Trophoblast cell (in vitro differentiated cells and primary cell): Measurements from ENCODE around the gene EIF3B.

Experiments used
- DNase-seq, 2 donors: peaks; one replicate each; pipeline ENCODE4 v3.0.0-alpha.2; 2016
- H2AFZ ChIP-seq: 2 replicates; pipeline ENCODE4 v1.6.1; 2013; ENCODE audit warnings: low read length, moderate library complexity, mild to moderate bottlenecking; ENCODE audit not compliant: insufficient read depth, poor library complexity
- H2AK5ac ChIP-seq: 2 replicates; pipeline ENCODE4 v1.6.1; 2013; ENCODE audit warnings: mild to moderate bottlenecking, low read length
- H2BK120ac ChIP-seq: 2 replicates; pipeline ENCODE4 v1.6.1; 2013; ENCODE audit warnings: low read length, mild to moderate bottlenecking, moderate library complexity; ENCODE audit not compliant: insufficient read depth, poor library complexity
- H2BK12ac ChIP-seq: 2 replicates; pipeline ENCODE4 v1.6.1; 2013; ENCODE audit warnings: mild to moderate bottlenecking, low read length, moderate library complexity
- H2BK5ac ChIP-seq: 2 replicates; pipeline ENCODE4 v1.6.1; 2013; ENCODE audit warnings: low read length, low read depth, moderate library complexity, mild to moderate bottlenecking; ENCODE audit not compliant: poor library complexity
- H3K14ac ChIP-seq: 2 replicates; pipeline ENCODE4 v1.6.1; 2013; ENCODE audit warnings: mild to moderate bottlenecking, low read length
- H3K18ac ChIP-seq: 2 replicates; pipeline ENCODE4 v1.6.1; 2013; ENCODE audit warnings: mild to moderate bottlenecking, low read length
- H3K23ac ChIP-seq: 2 replicates; pipeline ENCODE4 v1.6.1; 2013; ENCODE audit warnings: low read length
- H3K27ac ChIP-seq: 2 replicates; pipeline ENCODE4 v1.5.1; 2013; ENCODE audit warnings: low read depth, mild to moderate bottlenecking, inconsistent platforms, low read length, moderate library complexity
- H3K27me3 ChIP-seq: 2 replicates; pipeline ENCODE4 v1.6.1; 2013; ENCODE audit warnings: inconsistent platforms, mild to moderate bottlenecking, low read length, moderate library complexity; ENCODE audit not compliant: insufficient read depth
- H3K36me3 ChIP-seq, 2 experiments: 1 replicate in 1 of 2; 2 replicates in 1 of 2; pipeline ENCODE4 v1.6.1; 2013; ENCODE audit warnings: low read length in 2 of 2, mild to moderate bottlenecking in 2 of 2, moderate library complexity in 1 of 2; ENCODE audit not compliant: insufficient read depth in 2 of 2, control insufficient read depth in 1 of 2
- H3K4ac ChIP-seq: 2 replicates; pipeline ENCODE4 v1.6.1; 2013; ENCODE audit warnings: low read depth, mild to moderate bottlenecking, low read length, moderate library complexity
- H3K4me1 ChIP-seq, 2 experiments: 1 replicate in 1 of 2; 2 replicates in 1 of 2; pipeline ENCODE4 v1.6.1; 2013; ENCODE audit warnings: low read length in 2 of 2, mild to moderate bottlenecking in 2 of 2, moderate library complexity in 1 of 2; ENCODE audit not compliant: insufficient read depth in 2 of 2, control insufficient read depth in 1 of 2
- H3K4me2 ChIP-seq: 2 replicates; pipeline ENCODE4 v1.6.1; 2013; ENCODE audit warnings: inconsistent platforms, mild to moderate bottlenecking, low read length, moderate library complexity
- H3K4me3 ChIP-seq: 2 replicates; pipeline ENCODE4 v1.5.1; 2013; ENCODE audit warnings: mild to moderate bottlenecking, low read depth, low read length, inconsistent platforms
- H3K79me1 ChIP-seq: one replicate; pipeline ENCODE4 v1.6.1; 2013; ENCODE audit warnings: low read length
- H3K79me2 ChIP-seq: 2 replicates; pipeline ENCODE4 v1.6.1; 2013; ENCODE audit warnings: low read length, mild to moderate bottlenecking; ENCODE audit not compliant: control insufficient read depth, insufficient read depth, poor library complexity
- H3K9ac ChIP-seq: 2 replicates; pipeline ENCODE4 v1.6.1; 2013; ENCODE audit warnings: mild to moderate bottlenecking, low read length
- H3K9me3 ChIP-seq: 2 replicates; pipeline ENCODE4 v1.6.1; 2013; ENCODE audit warnings: low read depth, mild to moderate bottlenecking, control low read depth, inconsistent platforms, low read length; ENCODE audit not compliant: insufficient read depth
- H4K12ac ChIP-seq: 2 replicates; pipeline ENCODE4 v1.6.1; 2013; ENCODE audit warnings: low read depth, mild to moderate bottlenecking, low read length, moderate library complexity
- H4K8ac ChIP-seq: 2 replicates; pipeline ENCODE4 v1.6.1; 2013; ENCODE audit warnings: low read depth, mild to moderate bottlenecking, low read length, moderate library complexity
- H4K91ac ChIP-seq: one replicate; pipeline ENCODE4 v1.6.1; 2013; ENCODE audit warnings: low read depth, mild to moderate bottlenecking, low read length, moderate library complexity
- WGBS: extraction: QIAGEN DNeasy Blood & Tissue Kit; methylation state at CpG from one replicate; pipeline ENCODE4 v1.1.7; 2013; ENCODE audit warnings: missing lambda C conversion rate; ENCODE audit not compliant: insufficient read length, insufficient coverage; ENCODE audit errors: extremely low coverage; 5-methylcytosine and 5-hydroxymethylcytosine counted together

EIF3B gene

GRCh38 chr7:2350055-2350454 is 4.6 kb upstream of the EIF3B start:
- no peak overlapping the region for H3K4me3 ChIP-seq
- H3K4me1 ChIP-seq = peaks cover 3% of the 10 kb centered on the region in 2 experiments
- H2AK5ac ChIP-seq = no peak overlapping the region
- H3K79me2 ChIP-seq = peaks cover 9% of the 10 kb centered on the region
- peak overlapping the region; percentile 66 for H2BK12ac ChIP-seq
- peaks cover 0 to 3% of the 10 kb centered on the region in 2 experiments for H3K36me3 ChIP-seq
- no peak overlapping the region for H3K4me2 ChIP-seq
- no peak overlapping the region for H3K23ac ChIP-seq
- H3K9ac ChIP-seq = no peak overlapping the region
- H3K27me3 ChIP-seq = no peaks in the 10 kb centered on the region
- no peak for DNase-seq
- no peak overlapping the region for H4K91ac ChIP-seq
- no peak overlapping the region for H2BK120ac ChIP-seq
- H3K79me1 ChIP-seq = peaks cover 12% of the 10 kb centered on the region
- no CpG with 5 or more reads among the region's 9 CpGs for WGBS
- H2AFZ ChIP-seq = no peak overlapping the region
- H3K27ac ChIP-seq = no peak overlapping the region
- H3K18ac ChIP-seq = no peak overlapping the region
- no peak overlapping the region for H4K8ac ChIP-seq
- no peak overlapping the region for H3K4ac ChIP-seq
- no peaks in the 10 kb centered on the region for H3K9me3 ChIP-seq
- H3K14ac ChIP-seq = no peak overlapping the region
- no peak overlapping the region for H2BK5ac ChIP-seq
- no peak overlapping the region for H4K12ac ChIP-seq

GRCh38 chr7:2350861-2351260 is 3.8 kb upstream of the EIF3B start:
- Histone ChIP-seq H3K23ac (no peak overlapping the region), H2BK12ac (no peak overlapping the region), H4K8ac (no peak overlapping the region), H3K4me2 (no peak overlapping the region), H3K4me1 (peaks cover 4 to 6% of the 10 kb centered on the region in 2 experiments), H3K79me2 (peaks cover 16% of the 10 kb centered on the region), H3K14ac (no peak overlapping the region), H4K12ac (no peak overlapping the region), H3K18ac (no peak overlapping the region), H3K27ac (no peak overlapping the region), H4K91ac (no peak overlapping the region), H3K9me3 (no peaks in the 10 kb centered on the region), H2BK5ac (no peak overlapping the region), H2AK5ac (no peak overlapping the region), H3K4me3 (no peak overlapping the region), H3K9ac (no peak overlapping the region), H2BK120ac (no peak overlapping the region), H3K79me1 (peaks cover 16% of the 10 kb centered on the region), H3K36me3 (peaks cover 0 to 3% of the 10 kb centered on the region in 2 experiments), H2AFZ (no peak overlapping the region), H3K4ac (no peak overlapping the region), H3K27me3 (no peaks in the 10 kb centered on the region)
- no peak for DNase-seq
- no CpG with 5 or more reads among the region's 12 CpGs for WGBS

- no CpG with 5 or more reads among the region's 22 CpGs for WGBS
- H3K36me3 ChIP-seq = peaks cover 6 to 7% of the 10 kb centered on the region in 2 experiments
- no peak overlapping the region for H3K23ac ChIP-seq
- peaks cover 16% of the 10 kb centered on the region for H3K79me1 ChIP-seq
- peaks cover 4 to 6% of the 10 kb centered on the region in 2 experiments for H3K4me1 ChIP-seq
- peak overlapping the region; percentile 53 for H3K4ac ChIP-seq
- peak overlapping the region; percentile 79 for H4K8ac ChIP-seq
- H4K91ac ChIP-seq = peak overlapping the region; percentile 99
- peak overlapping the region; percentile 96 for H2AFZ ChIP-seq
- H3K4me3 ChIP-seq = peak overlapping the region; percentile 95
- H3K79me2 ChIP-seq = peaks cover 27% of the 10 kb centered on the region
- peak overlapping the region; percentile 59 for H3K9ac ChIP-seq
- DNase-seq = no peak
- H3K18ac ChIP-seq = no peak overlapping the region
- H2BK5ac ChIP-seq = peak overlapping the region; percentile 100
- no peak overlapping the region for H3K27ac ChIP-seq
- H3K4me2 ChIP-seq = peak overlapping the region; percentile 83
- no peak overlapping the region for H3K14ac ChIP-seq
- no peak overlapping the region for H2BK12ac ChIP-seq
- peak overlapping the region; percentile 55 for H4K12ac ChIP-seq
- H2BK120ac ChIP-seq = no peak overlapping the region
- no peaks in the 10 kb centered on the region for H3K27me3 ChIP-seq
- no peak overlapping the region for H2AK5ac ChIP-seq
- H3K9me3 ChIP-seq = no peaks in the 10 kb centered on the region
These were observed 1.3 kb upstream of the EIF3B start for GRCh38 chr7:2353113-2353935.

- Histone ChIP-seq H3K27me3 (no peaks in the 10 kb centered on the region), H4K8ac (peak overlapping the region; percentile 79)
These were observed 766 bp upstream of the EIF3B start for GRCh38 chr7:2353936-2354185.

More at GRCh38 chr7:2353936-2354185, 766 bp upstream of the EIF3B start:
- no peak overlapping the region for H3K23ac ChIP-seq
- H3K18ac ChIP-seq = peak overlapping the region; percentile 90
- peaks cover 16% of the 10 kb centered on the region for H3K79me1 ChIP-seq
- peak overlapping the region; percentile 90 for H3K4ac ChIP-seq
- peak overlapping the region; percentile 55 for H4K12ac ChIP-seq
- H3K36me3 ChIP-seq = peaks cover 6 to 12% of the 10 kb centered on the region in 2 experiments
- H3K14ac ChIP-seq = peak overlapping the region; percentile 85
- peak overlapping the region; percentile 95 for H3K4me3 ChIP-seq
- peak overlapping the region; percentile 96 for H2AFZ ChIP-seq
- H4K91ac ChIP-seq = peak overlapping the region; percentile 99
- peak overlapping the region; percentile 71 for H2BK12ac ChIP-seq
- H3K27ac ChIP-seq = peak overlapping the region; percentile 89
- H3K4me2 ChIP-seq = peak overlapping the region; percentile 83
- H3K9me3 ChIP-seq = no peaks in the 10 kb centered on the region
- peak overlapping the region; percentile 78 for H3K9ac ChIP-seq
- peak overlapping the region; percentile 99 for H2BK120ac ChIP-seq
- peaks cover 31% of the 10 kb centered on the region for H3K79me2 ChIP-seq
- H3K4me1 ChIP-seq = peaks cover 4 to 6% of the 10 kb centered on the region in 2 experiments
- no CpG with 5 or more reads among the region's 26 CpGs for WGBS
- DNase-seq = peak; percentile 76 to 86
- peak overlapping the region; percentile 100 for H2BK5ac ChIP-seq
- H2AK5ac ChIP-seq = no peak overlapping the region
